ENCODE measurements around the gene ASCC1.
"Not testable (repeated sequence)": the region's sequence is repeated elsewhere in the genome, so short reads cannot be mapped to it uniquely, and the experiment has no call there.

The ASCC1 gene

GRCh38 chr10:72123616-72124015 is 92.5 kb downstream of the ASCC1 start:
- DNase-seq, result no peak

- no peak for DNase-seq
Observed at GRCh38 chr10:72122221-72122620, 93.9 kb downstream of the ASCC1 start.

- DNase-seq, result no peak
Observed at GRCh38 chr10:72121389-72121788, 94.7 kb downstream of the ASCC1 start.

DNA sequence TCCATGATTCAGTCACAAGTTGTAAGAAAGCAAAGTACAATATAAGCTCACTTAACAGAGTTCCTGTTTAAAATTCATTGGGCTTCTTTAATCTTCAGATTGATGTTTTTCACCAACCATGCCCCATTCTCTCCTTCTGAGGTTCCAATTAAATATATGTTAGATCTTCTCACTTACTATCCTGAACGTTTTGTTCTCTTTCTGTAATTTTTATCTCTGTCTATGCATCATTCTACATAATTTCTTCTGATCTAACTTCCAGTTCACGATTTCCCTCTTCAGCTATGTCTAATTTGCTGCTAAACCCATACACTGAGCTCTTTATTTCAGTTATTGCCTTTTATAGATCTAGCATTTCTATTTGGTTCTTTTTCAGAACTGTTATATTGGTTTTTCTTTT is 99.7 kb downstream of the ASCC1 start:
- no peak for DNase-seq

- DNase-seq, result no peak
Observed at GRCh38 chr10:72114706-72115450, 101.2 kb downstream of the ASCC1 start.

GRCh38 chr10:72110673-72111401 is 105.2 kb downstream of the ASCC1 start:
- DNase-seq, result no peak

DNA sequence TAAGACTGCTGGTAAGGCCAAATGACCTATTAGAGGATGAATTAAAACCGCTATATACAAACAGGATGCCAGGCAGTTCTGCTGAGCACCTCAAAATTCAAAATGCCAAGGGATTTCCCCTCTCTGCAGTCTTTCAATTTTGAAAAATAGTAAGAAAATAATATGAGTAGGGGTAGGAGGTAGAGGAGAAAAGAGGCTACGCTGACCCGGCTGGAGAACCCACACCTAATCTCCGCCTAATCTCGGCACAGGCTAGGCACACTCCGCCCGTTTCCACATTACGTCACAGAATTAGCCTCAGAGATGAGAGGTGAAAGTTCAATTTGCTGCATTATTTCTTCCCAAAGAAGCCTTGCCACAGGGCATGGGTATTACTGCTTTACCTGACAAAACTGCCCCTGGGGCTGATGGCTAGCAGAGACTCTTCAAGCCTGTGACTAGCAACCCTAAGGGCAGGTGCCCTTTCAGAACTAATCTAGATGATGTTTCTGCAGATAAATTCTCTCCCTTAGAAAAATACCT is 106.4 kb downstream of the ASCC1 start:
- DNase-seq, result no peak

DNA sequence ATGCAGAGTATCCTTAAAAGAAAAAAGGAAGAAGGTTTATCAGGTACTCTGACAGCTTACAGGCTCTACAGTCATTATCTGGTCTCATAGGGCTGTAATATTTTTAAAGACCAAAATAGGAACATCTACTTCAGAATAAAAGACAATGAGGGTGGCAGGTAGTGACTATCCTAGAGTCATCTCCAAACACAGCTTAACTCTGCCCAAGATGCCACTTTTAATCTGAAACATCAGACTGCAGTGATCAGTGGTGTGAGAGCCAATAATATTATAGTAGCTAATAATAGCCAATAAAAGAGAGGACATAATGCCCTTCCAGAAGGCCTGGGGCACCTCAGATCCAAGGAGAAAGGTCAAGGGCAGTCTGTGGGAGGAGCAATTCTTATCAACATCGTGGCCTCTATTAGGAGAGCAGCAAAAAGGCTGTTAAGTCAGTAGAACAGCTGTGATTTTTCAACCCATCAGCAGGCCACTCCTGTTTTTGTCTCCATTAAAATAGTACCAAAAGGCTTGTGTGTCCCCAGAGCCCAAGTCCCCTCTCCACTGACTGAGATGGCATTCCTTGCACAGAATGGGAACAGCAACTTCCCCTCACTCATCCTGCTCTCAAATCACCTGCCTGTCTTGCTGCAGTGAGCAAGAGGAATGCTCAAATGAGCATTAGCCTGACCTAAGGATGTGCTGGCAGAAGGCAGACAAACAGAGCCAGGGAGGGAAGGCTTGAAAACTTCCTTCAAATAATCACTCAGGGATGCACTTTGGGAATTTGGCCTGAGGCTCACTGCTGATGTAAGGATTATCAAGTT is 107.0 kb downstream of the ASCC1 start:
- no peak for DNase-seq

DNA sequence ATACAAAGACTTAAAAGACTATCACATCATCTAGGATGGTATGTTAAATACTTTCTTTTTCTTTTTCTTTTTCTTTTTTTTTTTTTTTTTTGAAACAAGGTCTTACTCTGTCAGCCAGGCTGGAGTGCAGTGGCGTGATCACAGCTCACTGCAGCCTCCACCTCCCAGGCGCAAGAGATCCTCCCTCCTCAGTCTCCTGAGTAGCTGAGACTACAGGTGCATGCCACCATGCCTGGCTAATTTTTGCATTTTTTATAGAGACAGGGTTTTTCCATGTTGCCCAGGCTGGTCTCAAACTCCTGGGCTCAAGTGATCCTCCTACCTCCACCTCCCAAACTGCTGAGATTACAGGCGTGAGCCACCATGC is 108.1 kb downstream of the ASCC1 start:
- not testable (repeated sequence) for DNase-seq

DNA sequence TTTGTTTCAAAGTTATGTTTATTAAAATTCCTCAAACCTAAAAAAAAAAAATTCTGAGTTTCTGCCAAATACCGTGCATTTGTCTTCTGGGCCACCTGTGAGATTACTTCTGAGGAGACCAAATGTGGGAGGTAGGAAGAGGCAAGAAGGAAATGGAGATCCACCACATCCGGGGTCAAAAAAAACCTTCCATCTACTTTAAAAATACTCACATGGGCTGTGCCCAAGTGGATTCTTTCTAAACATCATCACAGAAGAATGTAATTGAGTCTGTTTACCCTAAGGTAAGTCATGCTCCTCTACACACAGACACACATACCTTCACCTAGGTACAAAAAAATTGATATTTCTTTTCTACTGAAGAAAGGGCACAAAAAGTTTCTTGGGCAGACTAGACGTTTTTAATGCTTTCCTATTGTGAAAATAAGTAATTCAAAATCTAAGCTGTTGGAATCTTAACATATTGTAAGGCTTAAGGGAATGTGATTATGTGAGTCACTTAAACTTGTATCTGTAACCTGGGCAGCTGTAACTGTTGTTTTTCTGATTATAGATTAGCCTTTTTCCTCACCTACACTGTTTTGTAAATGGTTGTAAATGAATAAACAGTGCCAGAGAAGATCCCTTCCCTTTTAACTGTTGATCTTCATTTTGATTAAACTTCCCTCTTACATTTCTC is 108.6 kb downstream of the ASCC1 start:
- DNase-seq, result no peak

DNA sequence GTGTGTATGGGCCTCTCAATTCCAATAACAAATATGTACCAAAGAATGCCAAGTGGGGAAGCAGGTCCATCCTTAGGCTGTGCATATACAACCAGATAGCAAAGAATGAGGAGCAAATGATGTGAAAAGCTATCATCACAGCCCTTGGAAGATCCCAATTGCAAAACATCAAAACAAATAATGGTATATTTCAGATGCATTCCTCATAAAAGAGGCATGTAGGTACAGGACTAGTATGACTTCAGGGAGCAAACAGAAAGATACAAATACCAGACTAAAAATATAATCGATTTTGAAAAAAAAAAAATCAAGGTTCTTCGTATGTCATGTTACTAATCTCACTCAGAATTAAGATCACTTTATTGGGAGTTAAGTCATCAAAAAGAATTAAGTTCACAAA is 109.2 kb downstream of the ASCC1 start:
- no peak for DNase-seq

DNA sequence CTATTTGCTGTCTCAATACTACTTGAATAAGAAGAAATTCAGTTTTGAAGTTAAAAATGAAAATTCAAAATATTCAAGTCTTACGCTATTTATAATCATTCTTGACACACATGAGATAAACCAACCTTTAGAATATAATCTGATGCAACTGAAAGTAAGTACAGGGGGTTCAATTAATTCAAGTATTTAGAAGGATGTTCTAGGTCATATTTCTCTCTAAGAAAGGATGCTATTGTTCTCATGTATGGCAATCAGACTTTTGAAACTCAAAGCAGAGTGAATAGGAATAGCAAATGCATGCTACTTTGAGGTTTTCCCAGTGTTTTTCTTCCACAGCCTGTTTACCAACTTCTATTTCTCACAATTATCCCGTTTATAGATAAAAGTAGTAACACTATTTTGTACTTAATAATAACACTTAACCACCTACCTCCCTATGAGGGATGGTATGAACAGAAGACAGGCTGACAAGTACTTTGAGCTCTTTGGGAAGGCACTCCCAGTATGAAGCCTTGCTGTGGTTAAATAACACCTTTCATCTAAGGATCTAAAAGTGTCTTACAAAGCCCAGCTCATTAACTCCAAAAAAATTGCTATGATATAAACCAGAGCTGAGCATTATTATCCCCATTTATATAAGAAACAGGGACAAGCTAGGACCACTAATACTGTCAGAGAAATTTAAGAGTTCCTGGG is 109.8 kb downstream of the ASCC1 start:
- no peak for DNase-seq

- no peak for DNase-seq
Observed at GRCh38 chr10:72105710-72106109, 110.4 kb downstream of the ASCC1 start.

- no peak for DNase-seq
Observed at GRCh38 chr10:72105098-72105475, 111.0 kb downstream of the ASCC1 start.

GRCh38 chr10:72104472-72105097 is 111.5 kb downstream of the ASCC1 start:
- DNase-seq, result no peak

GRCh38 chr10:72099600-72099921 is 116.5 kb downstream of the ASCC1 start:
- no peak for DNase-seq

DNA sequence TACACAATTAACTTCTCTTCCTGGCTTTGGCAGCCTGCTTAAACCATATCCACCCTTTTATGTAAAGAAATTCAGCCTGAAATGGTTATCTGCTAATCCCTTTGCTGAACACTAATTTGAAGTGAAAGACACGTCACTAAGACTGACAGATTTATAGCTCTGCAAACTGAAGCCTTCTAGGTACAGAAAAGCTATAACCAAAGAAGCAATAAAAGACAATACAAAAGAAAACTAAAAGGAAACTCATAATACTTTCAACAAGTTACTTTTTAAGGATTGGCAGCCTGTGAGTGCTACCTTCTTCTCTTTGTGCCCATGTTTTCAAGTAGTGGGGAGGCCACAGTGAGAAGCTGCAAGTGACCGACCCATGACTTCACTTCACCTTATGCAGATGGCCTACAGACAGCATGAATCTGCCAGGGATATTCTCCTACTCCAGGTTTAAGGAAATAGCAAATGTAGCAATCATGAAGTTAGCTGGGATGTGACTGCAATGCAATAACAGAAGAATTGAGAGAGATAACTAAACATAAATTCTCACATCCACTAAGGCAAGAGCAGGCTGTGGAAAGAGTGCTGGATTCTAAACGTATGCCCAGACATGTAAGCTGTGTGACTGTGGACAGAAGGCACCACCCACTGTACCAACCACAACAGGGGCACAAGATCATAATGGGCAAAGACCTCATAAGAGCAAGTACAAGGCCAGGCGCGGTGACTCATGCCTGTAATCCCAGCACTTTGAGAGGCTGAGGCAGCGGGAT is 117.1 kb downstream of the ASCC1 start:
- DNase-seq, result no peak

DNA sequence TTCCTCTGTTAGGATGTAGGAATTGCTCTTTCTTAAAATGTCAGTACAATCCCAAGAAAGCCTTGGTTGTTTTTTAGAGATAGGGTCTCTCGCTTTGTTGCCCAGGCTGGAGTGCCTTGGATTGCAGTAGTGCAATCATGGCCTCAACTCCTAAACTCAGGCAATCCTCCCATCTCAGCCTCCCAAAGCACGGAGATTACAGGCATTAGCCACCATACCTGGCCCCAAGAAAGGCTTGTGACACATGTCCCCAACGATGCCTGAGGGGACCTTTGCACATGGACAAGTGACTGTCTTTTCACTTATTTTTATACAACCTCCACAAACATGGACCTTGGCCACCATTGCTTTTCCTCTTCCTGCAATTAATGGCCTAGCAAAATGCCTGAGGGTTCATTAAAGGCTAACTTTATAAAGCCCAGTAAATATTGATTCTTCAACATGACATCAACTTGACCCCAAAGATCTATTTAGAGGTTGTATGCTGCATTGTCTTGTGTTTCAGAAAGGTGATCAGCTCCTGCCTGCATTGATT is 117.7 kb downstream of the ASCC1 start:
- no peak for DNase-seq

- no peak for DNase-seq
Observed at GRCh38 chr10:72097448-72098300, 118.4 kb downstream of the ASCC1 start.

Data from effector CD8-positive, alpha-beta T cell (primary cell).